ENCODE data around the gene RNF31.

DNA sequence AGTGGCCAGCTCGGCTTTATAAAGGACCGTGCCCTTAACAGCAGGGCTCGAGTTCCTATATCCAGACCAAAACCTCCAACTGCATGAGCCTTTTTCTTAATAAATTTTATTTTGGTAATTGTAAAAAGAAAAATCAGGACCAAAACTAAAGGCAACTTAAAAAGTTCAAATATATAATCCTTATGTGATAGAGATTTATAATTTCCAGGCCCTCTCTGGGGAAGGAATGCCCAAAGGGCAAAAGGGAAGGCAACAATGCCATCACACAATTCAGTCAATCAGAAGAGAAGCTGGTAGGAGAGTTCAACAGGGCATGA is 41.7 kb downstream of the RNF31 start:
- TF ChIP-seq POLR2A (IDR thresholded peaks at IDR 0.05; ENCODE audit: low read depth), result no peak
- no peak for TF ChIP-seq POLR2AphosphoS5 (IDR thresholded peaks at IDR 0.05)

All from esophagus muscularis mucosa (tissue), 2 donors.